ENCODE data around the gene GLCCI1.
"Not testable (repeated sequence)": the region's sequence is repeated elsewhere in the genome, so short reads cannot be mapped to it uniquely, and the experiment has no call there.

The GLCCI1 gene

GRCh38 chr7:8035647-8036518 is 67.3 kb downstream of the GLCCI1 start:
- peaks cover 31% of the 10 kb centered on the region for H3K4me1 Mint-ChIP-seq (ENCODE audit: low read depth)
- no peaks in the 10 kb centered on the region for H3K9me3 Mint-ChIP-seq
- DNase-seq, result no peak
- no peak overlapping the region for H3K4me3 Mint-ChIP-seq
- no peak overlapping the region for H3K27ac Mint-ChIP-seq
- no peaks in the 10 kb centered on the region for H3K27me3 Mint-ChIP-seq
- H3K36me3 Mint-ChIP-seq (ENCODE audit: low read depth), result peaks cover 15% of the 10 kb centered on the region

- H3K4me3 Mint-ChIP-seq, result no peak overlapping the region
- H3K4me1 Mint-ChIP-seq (ENCODE audit: low read depth), result peaks cover 41% of the 10 kb centered on the region
- H3K27me3 Mint-ChIP-seq, result no peaks in the 10 kb centered on the region
- peak overlapping the region; percentile 26 for H3K27ac Mint-ChIP-seq
- H3K9me3 Mint-ChIP-seq, result no peaks in the 10 kb centered on the region
- peaks cover 19% of the 10 kb centered on the region for H3K36me3 Mint-ChIP-seq (ENCODE audit: low read depth)
- no peak for DNase-seq
Observed at GRCh38 chr7:8037151-8037550, 68.6 kb downstream of the GLCCI1 start.

GRCh38 chr7:8040768-8041369 is 72.3 kb downstream of the GLCCI1 start:
- H3K27ac Mint-ChIP-seq, result peak overlapping the region; percentile 66
- no peak overlapping the region for H3K4me3 Mint-ChIP-seq
- H3K9me3 Mint-ChIP-seq, result no peaks in the 10 kb centered on the region
- DNase-seq, result no peak
- peaks cover 39% of the 10 kb centered on the region for H3K36me3 Mint-ChIP-seq (ENCODE audit: low read depth)
- peaks cover 64% of the 10 kb centered on the region for H3K4me1 Mint-ChIP-seq (ENCODE audit: low read depth)
- H3K27me3 Mint-ChIP-seq, result no peaks in the 10 kb centered on the region

- H3K27me3 Mint-ChIP-seq, result no peaks in the 10 kb centered on the region
- no peak overlapping the region for H3K4me3 Mint-ChIP-seq
- H3K4me1 Mint-ChIP-seq (ENCODE audit: low read depth), result peaks cover 80% of the 10 kb centered on the region
- peaks cover 2% of the 10 kb centered on the region for H3K9me3 Mint-ChIP-seq
- H3K36me3 Mint-ChIP-seq (ENCODE audit: low read depth), result peaks cover 26% of the 10 kb centered on the region
- H3K27ac Mint-ChIP-seq, result peak overlapping the region; percentile 23
- DNase-seq, result no peak
Observed at GRCh38 chr7:8042796-8043535, 74.4 kb downstream of the GLCCI1 start.

GRCh38 chr7:8044761-8045430 is 76.3 kb downstream of the GLCCI1 start:
- DNase-seq, result no peak
- no peaks in the 10 kb centered on the region for H3K27me3 Mint-ChIP-seq
- H3K9me3 Mint-ChIP-seq, result peaks cover 2% of the 10 kb centered on the region
- H3K36me3 Mint-ChIP-seq (ENCODE audit: low read depth), result peaks cover 30% of the 10 kb centered on the region
- H3K4me3 Mint-ChIP-seq, result peak overlapping the region; percentile 44
- H3K27ac Mint-ChIP-seq, result peak overlapping the region; percentile 82
- peaks cover 83% of the 10 kb centered on the region for H3K4me1 Mint-ChIP-seq (ENCODE audit: low read depth)

GRCh38 chr7:8048067-8048466 is 79.5 kb downstream of the GLCCI1 start:
- not testable (repeated sequence) for H3K9me3 Mint-ChIP-seq, H3K27me3 Mint-ChIP-seq, H3K4me3 Mint-ChIP-seq, DNase-seq
- H3K27ac Mint-ChIP-seq, result peak overlapping the region; percentile 52
- H3K36me3 Mint-ChIP-seq (ENCODE audit: low read depth), result peaks cover 18% of the 10 kb centered on the region
- H3K4me1 Mint-ChIP-seq (ENCODE audit: low read depth), result peaks cover 76% of the 10 kb centered on the region

GRCh38 chr7:8051373-8051772 is 82.8 kb downstream of the GLCCI1 start:
- Mint-ChIP-seq H3K27ac (no peak overlapping the region), H3K4me3 (no peak overlapping the region), H3K27me3 (no peaks in the 10 kb centered on the region), H3K4me1 (ENCODE audit: low read depth) (peaks cover 50% of the 10 kb centered on the region), H3K36me3 (ENCODE audit: low read depth) (peaks cover 14% of the 10 kb centered on the region), H3K9me3 (no peaks in the 10 kb centered on the region)
- no peak for DNase-seq

DNA sequence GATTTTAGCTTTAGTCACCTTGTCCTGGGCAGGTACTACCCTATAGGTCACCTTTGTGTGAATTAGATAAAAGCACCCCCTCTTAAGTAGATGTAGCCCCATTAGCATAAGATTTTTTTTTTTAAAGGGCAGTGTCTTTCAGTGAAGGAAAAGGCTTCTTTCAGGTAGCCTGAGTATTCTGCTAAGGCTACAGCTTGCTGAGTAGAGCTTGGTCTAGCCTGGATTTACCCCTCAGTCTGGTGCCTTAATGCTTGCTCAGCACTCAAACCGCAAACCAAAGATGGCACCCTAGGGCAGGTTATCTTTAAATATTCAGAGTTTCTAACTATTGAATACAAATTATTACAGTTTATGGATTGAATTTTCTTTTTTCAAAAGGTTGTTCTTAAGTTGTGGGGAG is 83.4 kb downstream of the GLCCI1 start:
- H3K4me1 Mint-ChIP-seq (ENCODE audit: low read depth), result peaks cover 48% of the 10 kb centered on the region
- peaks cover 18% of the 10 kb centered on the region for H3K36me3 Mint-ChIP-seq (ENCODE audit: low read depth)
- DNase-seq, result no peak
- H3K4me3 Mint-ChIP-seq, result no peak overlapping the region
- no peak overlapping the region for H3K27ac Mint-ChIP-seq
- H3K9me3 Mint-ChIP-seq, result no peaks in the 10 kb centered on the region
- no peaks in the 10 kb centered on the region for H3K27me3 Mint-ChIP-seq

DNA sequence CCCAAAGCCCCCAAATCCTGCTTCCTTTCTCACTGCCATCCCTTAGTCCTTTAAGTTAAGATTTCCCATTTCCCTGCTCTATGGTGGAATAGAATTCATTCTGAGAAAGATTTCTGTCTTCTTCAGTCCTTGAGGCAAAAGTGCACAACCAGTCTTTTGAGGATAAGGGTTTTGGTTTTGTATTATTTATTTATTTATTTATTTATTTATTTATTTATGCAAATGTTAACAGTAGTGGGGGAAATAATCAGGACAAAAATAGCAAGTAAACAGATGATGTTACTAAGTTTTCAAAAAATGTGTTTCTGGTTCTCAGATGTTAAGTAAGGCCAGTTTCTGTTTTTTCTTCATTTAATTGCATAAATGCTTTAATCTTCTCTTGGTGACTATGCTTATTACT is 84.2 kb downstream of the GLCCI1 start:
- Mint-ChIP-seq H3K36me3 (ENCODE audit: low read depth) (peaks cover 27% of the 10 kb centered on the region), H3K27ac (no peak overlapping the region), H3K4me1 (ENCODE audit: low read depth) (peaks cover 48% of the 10 kb centered on the region), H3K27me3 (no peaks in the 10 kb centered on the region), H3K9me3 (no peaks in the 10 kb centered on the region), H3K4me3 (no peak overlapping the region)
- no peak for DNase-seq

DNA sequence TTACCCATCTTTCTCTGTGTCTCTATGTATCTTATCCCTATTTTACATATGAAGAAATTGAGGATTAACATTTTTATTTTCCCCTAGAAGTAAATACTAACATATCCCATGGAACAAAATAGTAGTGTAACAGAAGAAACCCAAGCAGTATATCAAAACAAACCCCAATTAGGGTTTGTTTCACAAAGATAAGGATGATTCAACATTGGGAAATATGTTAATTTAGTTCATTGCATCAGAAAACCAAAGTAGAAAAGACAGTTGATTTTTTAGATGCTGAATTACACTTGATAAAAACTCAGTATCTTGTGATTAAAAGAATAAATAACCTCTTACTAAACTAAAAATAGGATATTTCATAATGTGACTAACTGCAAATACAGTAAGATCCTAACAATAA is 87.8 kb downstream of the GLCCI1 start:
- peaks cover 44% of the 10 kb centered on the region for H3K36me3 Mint-ChIP-seq (ENCODE audit: low read depth)
- peak overlapping the region; percentile 83 for H3K27ac Mint-ChIP-seq
- H3K9me3 Mint-ChIP-seq, result no peaks in the 10 kb centered on the region
- peaks cover 38% of the 10 kb centered on the region for H3K4me1 Mint-ChIP-seq (ENCODE audit: low read depth)
- H3K27me3 Mint-ChIP-seq, result no peaks in the 10 kb centered on the region
- no peak overlapping the region for H3K4me3 Mint-ChIP-seq
- no peak for DNase-seq

DNA sequence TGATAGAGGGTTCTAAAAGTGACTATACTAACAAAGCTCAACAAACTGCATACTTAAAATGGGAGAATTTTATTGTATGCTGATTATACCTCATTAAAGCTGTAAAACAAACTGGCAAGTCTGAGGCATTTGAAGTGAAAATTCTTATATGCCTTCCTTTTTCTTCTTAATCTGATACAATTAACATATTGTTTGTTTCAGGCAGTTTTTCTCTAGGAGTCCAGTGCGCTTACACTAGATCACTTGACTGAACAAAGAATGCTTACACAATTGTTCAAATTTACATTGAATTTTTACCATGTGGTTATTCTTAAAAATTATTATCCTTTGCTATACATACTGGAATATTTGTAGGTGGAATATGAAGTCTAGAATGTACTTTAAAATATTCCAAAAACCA is 89.0 kb downstream of the GLCCI1 start:
- Mint-ChIP-seq H3K9me3 (no peaks in the 10 kb centered on the region), H3K36me3 (ENCODE audit: low read depth) (peaks cover 50% of the 10 kb centered on the region), H3K4me1 (ENCODE audit: low read depth) (peaks cover 27% of the 10 kb centered on the region), H3K4me3 (no peak overlapping the region), H3K27ac (no peak overlapping the region), H3K27me3 (no peaks in the 10 kb centered on the region)
- no peak for DNase-seq

GRCh38 chr7:8058322-8058721 is 89.7 kb downstream of the GLCCI1 start:
- H3K27ac Mint-ChIP-seq, result no peak overlapping the region
- peaks cover 57% of the 10 kb centered on the region for H3K36me3 Mint-ChIP-seq (ENCODE audit: low read depth)
- peaks cover 27% of the 10 kb centered on the region for H3K4me1 Mint-ChIP-seq (ENCODE audit: low read depth)
- H3K27me3 Mint-ChIP-seq, result no peaks in the 10 kb centered on the region
- no peak overlapping the region for H3K4me3 Mint-ChIP-seq
- no peak for DNase-seq
- no peaks in the 10 kb centered on the region for H3K9me3 Mint-ChIP-seq

GRCh38 chr7:8058852-8059251 is 90.3 kb downstream of the GLCCI1 start:
- Mint-ChIP-seq H3K9me3 (no peaks in the 10 kb centered on the region), H3K27ac (no peak overlapping the region), H3K36me3 (ENCODE audit: low read depth) (peaks cover 62% of the 10 kb centered on the region), H3K27me3 (no peaks in the 10 kb centered on the region), H3K4me1 (ENCODE audit: low read depth) (peaks cover 33% of the 10 kb centered on the region), H3K4me3 (no peak overlapping the region)
- no peak for DNase-seq

GRCh38 chr7:8060241-8060640 is 91.6 kb downstream of the GLCCI1 start:
- Mint-ChIP-seq H3K9me3 (no peaks in the 10 kb centered on the region), H3K36me3 (ENCODE audit: low read depth) (peaks cover 69% of the 10 kb centered on the region), H3K4me3 (no peak overlapping the region), H3K27ac (no peak overlapping the region), H3K4me1 (ENCODE audit: low read depth) (peaks cover 40% of the 10 kb centered on the region), H3K27me3 (no peaks in the 10 kb centered on the region)
- DNase-seq, result no peak

All from activated T-cell treated with anti-CD3 and anti-CD28 coated beads, Interleukin-2, amount 50 U/mL, for 24 hours (primary cell).